Measurements from ENCODE around the gene OSBPL3. TPM values are rescaled to one million over a fixed set of nuclear protein-coding genes. Genes with fewer than 3 reads are reported as not detected.

OSBPL3 gene
- total and polyA plus RNA-seq, 2 donors (not counting 3 experiments of a cell fraction or from before 2014, with no cell fraction given), result 7.5 to 27.1 TPM

GRCh38 chr7:24931844-24932243 lies 48.1 kb downstream of the OSBPL3 start:
- Histone ChIP-seq H3K4me3 (replicated peaks in 1 of 3; ENCODE audit: insufficient read depth in 1 of 3, low read depth in 1 of 3, low read length in 3 of 3) (no peak overlapping the region), H4K20me1 (replicated peaks; ENCODE audit: control insufficient read depth, extremely low read depth, insufficient read depth, low read length) (no peaks in the 10 kb centered on the region), H3K79me2 (ENCODE audit: control insufficient read depth, insufficient read depth, low read length) (peaks cover 64% of the 10 kb centered on the region), H3K36me3 (ENCODE audit: control insufficient read depth in 2 of 2, extremely low read depth in 1 of 2, insufficient read depth in 2 of 2, low read length in 2 of 2) (no peaks in the 10 kb centered on the region), H3K9me1 (replicated peaks; ENCODE audit: control insufficient read depth, extremely low read depth, insufficient read depth, low read length) (no peaks in the 10 kb centered on the region), H2AFZ (ENCODE audit: low read depth, low read length) (no peak overlapping the region), H3K27ac (ENCODE audit: insufficient read depth, low read depth, low read length) (no peak overlapping the region), H3K27me3 (ENCODE audit: control insufficient read depth in 2 of 2, insufficient read depth in 2 of 2, low read length in 2 of 2) (no peaks in the 10 kb centered on the region), H3K4me1 (ENCODE audit: control insufficient read depth, extremely low read depth, insufficient read depth, low read length) (no peaks in the 10 kb centered on the region), H3K4me2 (ENCODE audit: insufficient read depth, low read length) (no peak overlapping the region), H3K9ac (replicated peaks; ENCODE audit: extremely low read depth, insufficient read depth, low read length) (no peak overlapping the region), H3K9me3 (replicated peaks; ENCODE audit: control insufficient read depth, insufficient read depth, low read length) (no peaks in the 10 kb centered on the region)
- dilution Hi-C loops (cut with MboI; ENCODE audit: extremely low pct_ligation_motif_present, low sequenced_read_pairs) (no loop called here), intact Hi-C loops (cut with micrococcal nuclease) (no loop called here)
- no peak for TF ChIP-seq MYC (IDR thresholded peaks at IDR 0.05; ENCODE audit: low read depth, low read length)
- TF ChIP-seq POLR2A (IDR thresholded peaks at IDR 0.05; ENCODE audit: low read depth, low read length), result no peak
- no peak for TF ChIP-seq JUN (IDR thresholded peaks at IDR 0.05; ENCODE audit: borderline replicate concordance, insufficient read depth, insufficient read length, low read depth)
- no peak for TF ChIP-seq FOS (IDR thresholded peaks at IDR 0.05; ENCODE audit: borderline replicate concordance, insufficient read depth, low read length)
- no peak for TF ChIP-seq MAX (IDR thresholded peaks at IDR 0.05; ENCODE audit: insufficient read depth, insufficient read length)
- TF ChIP-seq CTCF (IDR thresholded peaks at IDR 0.05; ENCODE audit: extremely low read depth in 1 of 2, insufficient read depth in 1 of 2, low read depth in 1 of 2, low read length in 2 of 2), result no peak
- FAIRE-seq (no peak), DNase-seq (ENCODE audit: low read depth, low spot score) (no peak)
- no TSS peak for BruUV-seq (replicated peaks)
- ChIA-PET POLR2A (no interaction called here), CTCF (no interaction called here)

GRCh38 chr7:24930856-24931255 lies 49.1 kb downstream of the OSBPL3 start:
- FAIRE-seq (no peak), DNase-seq (ENCODE audit: low read depth, low spot score) (no peak)
- no peak overlapping the region for H3K4me3 ChIP-seq (replicated peaks in 1 of 3; ENCODE audit: insufficient read depth in 1 of 3, low read depth in 1 of 3, low read length in 3 of 3)
- ChIA-PET POLR2A (no interaction called here), CTCF (no interaction called here)
- H3K9me1 ChIP-seq (replicated peaks; ENCODE audit: control insufficient read depth, extremely low read depth, insufficient read depth, low read length), result no peaks in the 10 kb centered on the region
- dilution Hi-C loops (cut with MboI; ENCODE audit: extremely low pct_ligation_motif_present, low sequenced_read_pairs), result no loop called here
- no peak for TF ChIP-seq MYC (IDR thresholded peaks at IDR 0.05; ENCODE audit: low read depth, low read length)
- TF ChIP-seq EZH2 (IDR thresholded peaks at IDR 0.05; ENCODE audit: borderline replicate concordance, low read depth, low read length, severe bottlenecking), result no peak
- TF ChIP-seq MAX (IDR thresholded peaks at IDR 0.05; ENCODE audit: insufficient read depth, insufficient read length), result no peak
- no peak for TF ChIP-seq POLR2A (IDR thresholded peaks at IDR 0.05; ENCODE audit: low read depth, low read length)
- TF ChIP-seq JUN (IDR thresholded peaks at IDR 0.05; ENCODE audit: borderline replicate concordance, insufficient read depth, insufficient read length, low read depth), result no peak
- TF ChIP-seq POLR2AphosphoS5 (IDR thresholded peaks at IDR 0.05; ENCODE audit: insufficient read depth, low read depth, low read length), result no peak
- H3K27me3 ChIP-seq (ENCODE audit: control insufficient read depth in 2 of 2, insufficient read depth in 2 of 2, low read length in 2 of 2), result no peaks in the 10 kb centered on the region
- H3K79me2 ChIP-seq (ENCODE audit: control insufficient read depth, insufficient read depth, low read length), result peaks cover 61% of the 10 kb centered on the region
- H3K4me2 ChIP-seq (ENCODE audit: insufficient read depth, low read length), result no peak overlapping the region
- no peaks in the 10 kb centered on the region for H3K9me3 ChIP-seq (replicated peaks; ENCODE audit: control insufficient read depth, insufficient read depth, low read length)
- H4K20me1 ChIP-seq (replicated peaks; ENCODE audit: control insufficient read depth, extremely low read depth, insufficient read depth, low read length), result no peaks in the 10 kb centered on the region
- BruUV-seq (replicated peaks), result no TSS peak
- no peak overlapping the region for H2AFZ ChIP-seq (ENCODE audit: low read depth, low read length)
- no peak overlapping the region for H3K9ac ChIP-seq (replicated peaks; ENCODE audit: extremely low read depth, insufficient read depth, low read length)
- no peaks in the 10 kb centered on the region for H3K36me3 ChIP-seq (ENCODE audit: control insufficient read depth in 2 of 2, extremely low read depth in 1 of 2, insufficient read depth in 2 of 2, low read length in 2 of 2)
- no peaks in the 10 kb centered on the region for H3K4me1 ChIP-seq (ENCODE audit: control insufficient read depth, extremely low read depth, insufficient read depth, low read length)
- intact Hi-C loops (cut with micrococcal nuclease), result no loop called here
- no peak overlapping the region for H3K27ac ChIP-seq (ENCODE audit: insufficient read depth, low read depth, low read length)

Data from endothelial cell of umbilical vein (primary cell).